ENCODE measurements around the gene GSK3B.

Gene GSK3B

GRCh38 chr3:119981386-119981785 lies 112.9 kb downstream of the GSK3B start (continued):
- TF ChIP-seq POU6F1 (CRISPR knock-in tag; IDR thresholded peaks at IDR 0.05; ENCODE audit: borderline replicate concordance, low read depth): no peak
- no peak for TF ChIP-seq CSRNP3 (CRISPR knock-in tag; IDR thresholded peaks at IDR 0.05)
- TF ChIP-seq ARNTL (CRISPR knock-in tag; IDR thresholded peaks at IDR 0.05; ENCODE audit: borderline replicate concordance, low read depth): no peak
- no peak for TF ChIP-seq ZNF70 (CRISPR knock-in tag; IDR thresholded peaks at IDR 0.05)
- TF ChIP-seq PPARA (CRISPR knock-in tag; IDR thresholded peaks at IDR 0.05; ENCODE audit: borderline replicate concordance): no peak
- no peak for TF ChIP-seq BACH2 (CRISPR knock-in tag; IDR thresholded peaks at IDR 0.05; ENCODE audit: borderline replicate concordance)
- TF ChIP-seq CREB5 (CRISPR knock-in tag; IDR thresholded peaks at IDR 0.05; ENCODE audit: low read depth): no peak
- no peak for TF ChIP-seq ZNF565 (CRISPR knock-in tag; conservative IDR thresholded peaks at IDR 0.05; ENCODE audit: low read depth)
- no peak for TF ChIP-seq ZFP30 (CRISPR knock-in tag; IDR thresholded peaks at IDR 0.05)
- TF ChIP-seq CSDC2 (CRISPR knock-in tag; IDR thresholded peaks at IDR 0.05): no peak
- no peak for TF ChIP-seq TCF4 (CRISPR knock-in tag; IDR thresholded peaks at IDR 0.05; ENCODE audit: borderline replicate concordance)

- no peak for TF ChIP-seq ISL1 (CRISPR knock-in tag; IDR thresholded peaks at IDR 0.05)
- TF ChIP-seq POU6F1 (CRISPR knock-in tag; IDR thresholded peaks at IDR 0.05; ENCODE audit: borderline replicate concordance, low read depth): no peak
- no peak for TF ChIP-seq TOX (CRISPR knock-in tag; IDR thresholded peaks at IDR 0.05; ENCODE audit: borderline replicate concordance)
- no peak for TF ChIP-seq TCF4 (CRISPR knock-in tag; IDR thresholded peaks at IDR 0.05; ENCODE audit: borderline replicate concordance)
- TF ChIP-seq OSR1 (CRISPR knock-in tag; IDR thresholded peaks at IDR 0.05): no peak
- no peak for TF ChIP-seq ZFP3 (CRISPR knock-in tag; IDR thresholded peaks at IDR 0.05)
- TF ChIP-seq RARB (CRISPR knock-in tag; IDR thresholded peaks at IDR 0.05): no peak
- TF ChIP-seq ZNF70 (CRISPR knock-in tag; IDR thresholded peaks at IDR 0.05): no peak
- no peak for TF ChIP-seq ZNF8 (CRISPR knock-in tag; IDR thresholded peaks at IDR 0.05)
- no peak for TF ChIP-seq ZC3H10 (CRISPR knock-in tag; IDR thresholded peaks at IDR 0.05)
- TF ChIP-seq PPARA (CRISPR knock-in tag; IDR thresholded peaks at IDR 0.05; ENCODE audit: borderline replicate concordance): no peak
- TF ChIP-seq GLIS3 (CRISPR knock-in tag; IDR thresholded peaks at IDR 0.05): no peak
- no peak for TF ChIP-seq SNAI2 (CRISPR knock-in tag; IDR thresholded peaks at IDR 0.05)
- TF ChIP-seq ZNF565 (CRISPR knock-in tag; conservative IDR thresholded peaks at IDR 0.05; ENCODE audit: low read depth): no peak
- no peak for TF ChIP-seq ARNTL (CRISPR knock-in tag; IDR thresholded peaks at IDR 0.05; ENCODE audit: borderline replicate concordance, low read depth)
- TF ChIP-seq CSRNP3 (CRISPR knock-in tag; IDR thresholded peaks at IDR 0.05): no peak
- no peak for TF ChIP-seq PATZ1 (CRISPR knock-in tag; IDR thresholded peaks at IDR 0.05; ENCODE audit: borderline replicate concordance)
- TF ChIP-seq BACH2 (CRISPR knock-in tag; IDR thresholded peaks at IDR 0.05; ENCODE audit: borderline replicate concordance): no peak
- ATAC-seq: no peak
Measured at GRCh38 chr3:119978554-119979208, 115.6 kb downstream of the GSK3B start.
